Mucosa of descending colon (tissue), 3 donors: ENCODE measurements around the gene TCOF1. TPM values are rescaled to one million over a fixed set of nuclear protein-coding genes. Genes with fewer than 3 reads are reported as not detected.

Source experiments
- ATAC-seq: fragments of 200-7000 bp; cut with Tn5 transposase; one replicate; pipeline ENCODE4 v1.9.1; 2020; ENCODE audit warnings: mild to moderate bottlenecking, moderate library complexity
- DNase-seq, 3 donors: peaks; one replicate each; pipeline ENCODE4 v3.0.0-alpha.2; 2020
- H3K36me3 ChIP-seq: fragments of 200-600 bp; one replicate; pipeline ENCODE4 v1.8.0; 2021; ENCODE audit warnings: low read depth, mild to moderate bottlenecking
- H3K4me1 ChIP-seq: fragments of 200-600 bp; one replicate; pipeline ENCODE4 v1.8.0; 2021; ENCODE audit warnings: low read depth, mild to moderate bottlenecking
- H3K4me3 ChIP-seq: fragments of 200-600 bp; one replicate; pipeline ENCODE4 v1.8.0; 2021; ENCODE audit warnings: mild to moderate bottlenecking
- H3K9me3 ChIP-seq: fragments of 200-600 bp; one replicate; pipeline ENCODE4 v1.8.0; 2021; ENCODE audit warnings: mild to moderate bottlenecking
- CTCF ChIP-seq: fragments of 200-600 bp; IDR thresholded peaks from one replicate; pipeline ENCODE4 v1.8.0; 2022; ENCODE audit warnings: antibody characterized with exemption, mild to moderate bottlenecking
- intact Hi-C, 2 donors: fragments of 100-400 bp; cut with DNase I in 1 of 2; cut with micrococcal nuclease in 1 of 2; formaldehyde crosslinking; loops; one replicate each; pipeline versions ENCODE4 v1.11.0 to v1.11.1; 2022; cut with DNase I, micrococcal nuclease
- total RNA-seq, 3 donors: library from RNA; stranded (reverse); fragmentation: NEBNext Ultra II Directional in 2 of 3; extraction: Animal tissue kit (Norgen Biotek cat#: 25700) in 2 of 3; gene quantifications; one replicate each; pipeline versions ENCODE4 v1.2.1 to v1.2.4, GENCODE V29; 2021 to 2023
- donor health status: DM: no; HTN: no; CAD: no; lungs with moderate emphysema.
- donor health status: DM: no; HTN: no; CAD: no.
- donor health status: DM: no; HTN: yes; CAD: no.

The TCOF1 gene
- total RNA-seq, 3 donors from 2014 or later, result 17.3 to 36.2 (median 26.0) TPM

GRCh38 chr5:150377964-150378694, 20.6 kb downstream of the TCOF1 start:
- Histone ChIP-seq H3K36me3 (peaks cover 29% of the 10 kb centered on the region), H3K4me3 (no peak overlapping the region), H3K9me3 (no peaks in the 10 kb centered on the region), H3K4me1 (no peaks in the 10 kb centered on the region)
- TF ChIP-seq CTCF, result no peak
- DNase-seq (no peak), ATAC-seq (no peak)
- intact Hi-C loops, result no loop called here

- intact Hi-C loops, result no loop called here
- H3K4me1 ChIP-seq, result no peaks in the 10 kb centered on the region
- H3K36me3 ChIP-seq, result peaks cover 5% of the 10 kb centered on the region
- DNase-seq (no peak), ATAC-seq (no peak)
- no peak for TF ChIP-seq CTCF
- H3K4me3 ChIP-seq, result no peak overlapping the region
- H3K9me3 ChIP-seq, result no peaks in the 10 kb centered on the region
These were observed 27.2 kb downstream of the TCOF1 start for GRCh38 chr5:150384701-150385100.

GRCh38 chr5:150386024-150386855, 28.7 kb downstream of the TCOF1 start:
- DNase-seq, result no peak
- intact Hi-C loops, result no loop called here

GRCh38 chr5:150389531-150390266, 32.2 kb downstream of the TCOF1 start:
- TF ChIP-seq CTCF, result no peak
- intact Hi-C loops, result no loop called here
- no peaks in the 10 kb centered on the region for H3K4me1 ChIP-seq
- no peak for DNase-seq
- no peaks in the 10 kb centered on the region for H3K36me3 ChIP-seq
- ATAC-seq, result no peak
- no peaks in the 10 kb centered on the region for H3K9me3 ChIP-seq
- H3K4me3 ChIP-seq, result no peak overlapping the region

More at GRCh38 chr5:150386024-150386855, 28.7 kb downstream of the TCOF1 start:
- no peaks in the 10 kb centered on the region for H3K9me3 ChIP-seq
- H3K4me3 ChIP-seq, result no peak overlapping the region
- ATAC-seq, result no peak
- no peaks in the 10 kb centered on the region for H3K36me3 ChIP-seq
- TF ChIP-seq CTCF, result no peak
- no peaks in the 10 kb centered on the region for H3K4me1 ChIP-seq

DNA sequence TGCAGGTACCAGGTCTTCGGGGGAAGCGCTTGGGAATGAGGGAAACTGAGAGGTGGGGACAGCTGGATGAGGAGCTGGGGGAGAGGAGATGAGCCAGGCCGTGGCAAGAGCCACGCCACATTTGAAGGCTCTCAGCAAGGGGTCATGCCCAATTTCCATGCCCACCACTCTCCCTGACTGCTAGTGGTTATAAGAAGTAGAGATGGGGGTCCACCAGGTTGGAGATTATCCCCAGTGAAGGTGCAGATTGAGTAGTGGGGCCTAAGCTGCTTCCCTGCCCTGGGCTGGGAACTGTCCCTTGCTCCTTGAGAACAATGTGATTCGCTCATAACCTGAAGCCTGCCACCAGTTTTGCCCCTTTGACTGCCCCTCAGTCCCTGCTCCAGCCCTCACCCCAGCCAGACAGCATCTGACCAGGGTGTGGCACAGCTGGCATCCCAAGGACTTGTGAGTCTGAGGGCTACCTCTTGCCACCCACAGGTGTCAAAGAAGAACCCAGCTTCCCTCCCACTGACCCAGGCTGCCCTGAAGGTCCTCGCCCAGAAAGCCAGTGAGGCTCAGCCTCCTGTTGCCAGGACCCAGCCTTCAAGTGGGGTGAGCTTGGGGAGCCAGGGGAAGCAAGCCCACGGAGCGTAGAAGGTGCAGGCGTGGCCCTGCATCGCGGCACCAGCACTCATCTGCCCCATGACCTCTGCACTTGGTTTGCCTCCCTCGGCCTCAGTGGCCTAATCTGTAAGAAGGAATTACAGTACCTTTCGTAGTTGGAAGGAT, 33.8 kb downstream of the TCOF1 start:
- no peak for ATAC-seq
- H3K9me3 ChIP-seq, result no peaks in the 10 kb centered on the region
- no peak for TF ChIP-seq CTCF
- no peaks in the 10 kb centered on the region for H3K36me3 ChIP-seq
- no peak for DNase-seq
- intact Hi-C loops, result no loop called here
- H3K4me3 ChIP-seq, result no peak overlapping the region
- no peaks in the 10 kb centered on the region for H3K4me1 ChIP-seq
